ENCODE data around the gene MAGEB5.

GRCh38 chrX:26234177-26234576 lies 18.2 kb downstream of the MAGEB5 start:
- TF ChIP-seq, protein P1, sequence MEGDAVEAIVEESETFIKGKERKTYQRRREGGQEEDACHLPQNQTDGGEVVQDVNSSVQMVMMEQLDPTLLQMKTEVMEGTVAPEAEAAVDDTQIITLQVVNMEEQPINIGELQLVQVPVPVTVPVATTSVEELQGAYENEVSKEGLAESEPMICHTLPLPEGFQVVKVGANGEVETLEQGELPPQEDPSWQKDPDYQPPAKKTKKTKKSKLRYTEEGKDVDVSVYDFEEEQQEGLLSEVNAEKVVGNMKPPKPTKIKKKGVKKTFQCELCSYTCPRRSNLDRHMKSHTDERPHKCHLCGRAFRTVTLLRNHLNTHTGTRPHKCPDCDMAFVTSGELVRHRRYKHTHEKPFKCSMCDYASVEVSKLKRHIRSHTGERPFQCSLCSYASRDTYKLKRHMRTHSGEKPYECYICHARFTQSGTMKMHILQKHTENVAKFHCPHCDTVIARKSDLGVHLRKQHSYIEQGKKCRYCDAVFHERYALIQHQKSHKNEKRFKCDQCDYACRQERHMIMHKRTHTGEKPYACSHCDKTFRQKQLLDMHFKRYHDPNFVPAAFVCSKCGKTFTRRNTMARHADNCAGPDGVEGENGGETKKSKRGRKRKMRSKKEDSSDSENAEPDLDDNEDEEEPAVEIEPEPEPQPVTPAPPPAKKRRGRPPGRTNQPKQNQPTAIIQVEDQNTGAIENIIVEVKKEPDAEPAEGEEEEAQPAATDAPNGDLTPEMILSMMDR (IDR thresholded peaks at IDR 0.05), result no peak
- TF ChIP-seq EP300 (IDR thresholded peaks at IDR 0.05) (no peak), POLR2A (IDR thresholded peaks at IDR 0.05; ENCODE audit: low read depth) (no peak)

Measured in esophagus muscularis mucosa (tissue), 4 donors.